ENCODE measurements around the gene CCDC85A. TPM values are rescaled to one million over a fixed set of nuclear protein-coding genes. Genes with fewer than 3 reads are reported as not detected.

The CCDC85A gene
- total and polyA plus RNA-seq, 2 experiments from 2014 or later, result 2.5 to 3.3 TPM

GRCh38 chr2:56208380-56208779 is 24.6 kb downstream of the CCDC85A start:
- no peak for DNase-seq (ENCODE audit: low spot score)
- no peak overlapping the region for H2AFZ ChIP-seq
- H3K4me2 ChIP-seq, result no peak overlapping the region
- 96% methylated on average over 1 of the region's 1 CpG for WGBS (ENCODE audit: low lambda C conversion rate, missing lambda C conversion rate)
- no peaks in the 10 kb centered on the region for H4K20me1 ChIP-seq (ENCODE audit: insufficient read depth, poor library complexity, severe bottlenecking)
- TF ChIP-seq EZH2 (IDR thresholded peaks at IDR 0.05; ENCODE audit: borderline replicate concordance) (no peak), CTCF (IDR thresholded peaks at IDR 0.05; ENCODE audit: poor library complexity) (no peak), EZH2phosphoT487 (IDR thresholded peaks at IDR 0.05; ENCODE audit: low read depth, severe bottlenecking, unreplicated experiment) (no peak)
- H3K27ac ChIP-seq, result no peak overlapping the region
- H3K4me3 ChIP-seq, result no peak overlapping the region
- H3K9me3 ChIP-seq (ENCODE audit: low read depth), result no peaks in the 10 kb centered on the region
- H3K27me3 ChIP-seq, result no peaks in the 10 kb centered on the region
- no peaks in the 10 kb centered on the region for H3K79me2 ChIP-seq
- H3K36me3 ChIP-seq (replicated peaks; ENCODE audit: insufficient read depth, low read depth), result no peaks in the 10 kb centered on the region
- no peaks in the 10 kb centered on the region for H3K9me2 ChIP-seq (replicated peaks; ENCODE audit: insufficient read depth)
- H3K4me1 ChIP-seq (ENCODE audit: insufficient read depth), result no peaks in the 10 kb centered on the region

GRCh38 chr2:56209701-56210100 is 25.9 kb downstream of the CCDC85A start:
- no peak for TF ChIP-seq EZH2 (IDR thresholded peaks at IDR 0.05; ENCODE audit: borderline replicate concordance)
- no peak for TF ChIP-seq EZH2phosphoT487 (IDR thresholded peaks at IDR 0.05; ENCODE audit: low read depth, severe bottlenecking, unreplicated experiment)
- no peak for TF ChIP-seq CTCF (IDR thresholded peaks at IDR 0.05; ENCODE audit: poor library complexity)
- Histone ChIP-seq H3K9me3 (ENCODE audit: low read depth) (no peaks in the 10 kb centered on the region), H3K27ac (no peak overlapping the region), H3K79me2 (no peaks in the 10 kb centered on the region), H3K27me3 (no peaks in the 10 kb centered on the region), H3K36me3 (replicated peaks; ENCODE audit: insufficient read depth, low read depth) (no peaks in the 10 kb centered on the region), H3K4me3 (no peak overlapping the region), H3K4me1 (ENCODE audit: insufficient read depth) (no peaks in the 10 kb centered on the region), H2AFZ (no peak overlapping the region), H4K20me1 (ENCODE audit: insufficient read depth, poor library complexity, severe bottlenecking) (no peaks in the 10 kb centered on the region), H3K4me2 (no peak overlapping the region), H3K9me2 (replicated peaks; ENCODE audit: insufficient read depth) (no peaks in the 10 kb centered on the region)
- WGBS (ENCODE audit: low lambda C conversion rate, missing lambda C conversion rate), result 91% methylated on average over 1 of the region's 1 CpG
- DNase-seq (ENCODE audit: low spot score), result no peak

- H3K27me3 ChIP-seq, result no peaks in the 10 kb centered on the region
- H3K36me3 ChIP-seq (replicated peaks; ENCODE audit: insufficient read depth, low read depth), result no peaks in the 10 kb centered on the region
- no peak overlapping the region for H3K27ac ChIP-seq
- no peaks in the 10 kb centered on the region for H3K79me2 ChIP-seq
- H3K4me3 ChIP-seq, result no peak overlapping the region
- H3K4me1 ChIP-seq (ENCODE audit: insufficient read depth), result no peaks in the 10 kb centered on the region
- TF ChIP-seq CTCF (IDR thresholded peaks at IDR 0.05; ENCODE audit: poor library complexity) (no peak), EZH2phosphoT487 (IDR thresholded peaks at IDR 0.05; ENCODE audit: low read depth, severe bottlenecking, unreplicated experiment) (no peak), EZH2 (IDR thresholded peaks at IDR 0.05; ENCODE audit: borderline replicate concordance) (no peak)
- H2AFZ ChIP-seq, result no peak overlapping the region
- H3K4me2 ChIP-seq, result no peak overlapping the region
- no peaks in the 10 kb centered on the region for H4K20me1 ChIP-seq (ENCODE audit: insufficient read depth, poor library complexity, severe bottlenecking)
- 97% methylated on average over 3 of the region's 3 CpGs for WGBS (ENCODE audit: low lambda C conversion rate, missing lambda C conversion rate)
- no peaks in the 10 kb centered on the region for H3K9me2 ChIP-seq (replicated peaks; ENCODE audit: insufficient read depth)
- no peaks in the 10 kb centered on the region for H3K9me3 ChIP-seq (ENCODE audit: low read depth)
- no peak for DNase-seq (ENCODE audit: low spot score)
Observed at GRCh38 chr2:56210291-56210690, 26.5 kb downstream of the CCDC85A start.

- no peaks in the 10 kb centered on the region for H3K9me3 ChIP-seq (ENCODE audit: low read depth)
Observed at GRCh38 chr2:56211048-56211447, 27.3 kb downstream of the CCDC85A start.

More at GRCh38 chr2:56211048-56211447, 27.3 kb downstream of the CCDC85A start:
- Histone ChIP-seq H3K36me3 (replicated peaks; ENCODE audit: insufficient read depth, low read depth) (no peaks in the 10 kb centered on the region), H3K4me2 (no peak overlapping the region), H3K79me2 (no peaks in the 10 kb centered on the region), H2AFZ (no peak overlapping the region), H3K27ac (no peak overlapping the region), H3K9me2 (replicated peaks; ENCODE audit: insufficient read depth) (no peaks in the 10 kb centered on the region), H3K4me3 (no peak overlapping the region), H3K27me3 (no peaks in the 10 kb centered on the region), H4K20me1 (ENCODE audit: insufficient read depth, poor library complexity, severe bottlenecking) (no peaks in the 10 kb centered on the region), H3K4me1 (ENCODE audit: insufficient read depth) (no peaks in the 10 kb centered on the region)
- no peak for DNase-seq (ENCODE audit: low spot score)
- TF ChIP-seq CTCF (IDR thresholded peaks at IDR 0.05; ENCODE audit: poor library complexity), result no peak
- TF ChIP-seq EZH2 (IDR thresholded peaks at IDR 0.05; ENCODE audit: borderline replicate concordance), result no peak
- no peak for TF ChIP-seq EZH2phosphoT487 (IDR thresholded peaks at IDR 0.05; ENCODE audit: low read depth, severe bottlenecking, unreplicated experiment)
